Stimulated activated CD8-positive, alpha-beta memory T cell treated with anti-CD3 and anti-CD28 coated beads, Interleukin-7, amount 100 ng/mL, for 24 hours (primary cell): ENCODE data around the gene ATP9B.

Experiments used
- DNase-seq: peaks from one replicate; pipeline ENCODE4 v3.0.0-alpha.2; 2020; ENCODE audit warnings: low read depth

The ATP9B gene

GRCh38 chr18:79329786-79330185 is 260.6 kb downstream of the ATP9B start:
- no peak for DNase-seq

GRCh38 chr18:79332646-79333045 is 263.5 kb downstream of the ATP9B start:
- DNase-seq: no peak

- DNase-seq: no peak
These were observed 263.9 kb downstream of the ATP9B start for GRCh38 chr18:79333046-79333445.

- no peak for DNase-seq
These were observed 265.5 kb downstream of the ATP9B start for GRCh38 chr18:79334496-79335233.

DNA sequence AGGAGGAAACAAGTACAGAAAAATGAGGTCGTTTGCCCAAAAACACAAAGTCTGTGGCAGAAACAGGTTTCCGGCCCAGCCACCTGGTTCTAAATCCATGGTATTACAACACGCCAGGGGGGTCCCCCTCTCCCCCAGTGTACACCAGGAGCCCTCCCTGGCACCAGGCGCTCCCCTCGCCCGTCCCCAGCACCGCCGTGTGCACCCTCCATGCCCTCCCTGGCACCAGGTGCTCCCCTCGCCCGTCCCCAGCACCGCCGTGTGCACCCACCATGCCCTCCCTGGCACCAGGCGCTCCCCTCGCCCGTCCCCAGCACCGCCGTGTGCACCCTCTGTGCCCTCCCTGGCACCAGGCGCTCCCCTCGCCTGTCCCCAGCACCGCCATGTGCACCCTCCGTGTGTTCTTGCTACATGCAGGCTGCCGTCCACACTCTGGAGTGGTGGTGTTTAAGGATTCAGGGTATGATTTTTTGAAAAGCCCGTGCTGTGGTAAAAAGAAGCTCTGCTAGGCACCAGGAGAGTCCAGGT is 266.7 kb downstream of the ATP9B start:
- no peak for DNase-seq

- DNase-seq: no peak
These were observed 267.5 kb downstream of the ATP9B start for GRCh38 chr18:79336556-79337142.

DNA sequence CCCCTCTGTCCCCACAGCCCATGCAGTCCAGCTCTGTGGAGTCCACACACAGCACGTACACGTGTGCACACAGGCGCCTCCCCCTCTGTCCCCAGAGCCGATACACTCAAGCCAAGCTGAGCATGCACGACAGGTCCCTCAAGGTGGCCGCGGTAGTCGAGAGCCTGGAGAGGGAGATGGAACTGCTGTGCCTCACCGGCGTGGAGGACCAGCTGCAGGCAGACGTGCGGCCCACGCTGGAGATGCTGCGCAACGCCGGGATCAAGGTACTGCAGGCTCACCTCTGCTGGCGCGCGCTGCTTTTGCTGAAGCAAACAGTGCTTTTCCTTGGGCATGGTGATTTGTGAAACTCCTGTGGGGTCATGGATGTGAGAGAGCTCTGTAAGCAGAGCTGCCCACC is 268.0 kb downstream of the ATP9B start:
- DNase-seq: no peak

GRCh38 chr18:79337620-79338019 is 268.4 kb downstream of the ATP9B start:
- no peak for DNase-seq

GRCh38 chr18:79339094-79339908 is 270.1 kb downstream of the ATP9B start:
- no peak for DNase-seq

DNA sequence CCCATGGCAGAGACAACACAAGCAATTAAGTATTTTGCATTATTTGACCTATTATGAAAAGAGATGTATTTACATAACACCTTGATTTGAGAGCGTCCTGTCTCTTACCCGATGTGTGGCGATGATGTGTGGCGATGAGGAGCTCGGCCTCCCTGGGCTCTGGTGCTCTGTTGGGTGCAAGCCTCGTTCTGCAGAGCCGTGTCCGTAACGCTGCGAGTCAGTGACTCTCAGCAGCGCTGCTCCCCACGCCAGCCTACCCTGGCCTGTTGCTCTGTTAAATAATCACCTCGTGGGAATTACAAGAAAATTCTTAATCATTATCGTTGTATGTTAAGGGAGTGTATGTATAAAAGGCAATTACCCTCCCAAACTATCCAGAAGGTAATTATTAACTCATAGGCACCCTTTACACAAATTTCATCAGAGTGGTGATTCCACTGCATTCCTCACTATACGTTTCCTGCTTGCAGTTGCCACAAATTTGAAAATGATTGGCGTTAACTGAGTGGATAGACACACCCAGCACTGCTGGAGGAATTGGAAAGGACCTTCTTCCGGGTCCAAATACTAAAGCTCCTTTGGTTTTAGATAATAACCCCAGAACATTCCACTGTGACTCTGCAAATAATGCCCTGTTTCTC is 274.5 kb downstream of the ATP9B start:
- DNase-seq: no peak

- DNase-seq: no peak
These were observed 275.0 kb downstream of the ATP9B start for GRCh38 chr18:79344208-79344581.

- DNase-seq: no peak
These were observed 276.2 kb downstream of the ATP9B start for GRCh38 chr18:79345366-79345765.

GRCh38 chr18:79345981-79346380 is 276.8 kb downstream of the ATP9B start:
- no peak for DNase-seq

GRCh38 chr18:79348066-79348465 is 278.9 kb downstream of the ATP9B start:
- DNase-seq: no peak

- no peak for DNase-seq
These were observed 283.2 kb downstream of the ATP9B start for GRCh38 chr18:79352432-79352831.

DNA sequence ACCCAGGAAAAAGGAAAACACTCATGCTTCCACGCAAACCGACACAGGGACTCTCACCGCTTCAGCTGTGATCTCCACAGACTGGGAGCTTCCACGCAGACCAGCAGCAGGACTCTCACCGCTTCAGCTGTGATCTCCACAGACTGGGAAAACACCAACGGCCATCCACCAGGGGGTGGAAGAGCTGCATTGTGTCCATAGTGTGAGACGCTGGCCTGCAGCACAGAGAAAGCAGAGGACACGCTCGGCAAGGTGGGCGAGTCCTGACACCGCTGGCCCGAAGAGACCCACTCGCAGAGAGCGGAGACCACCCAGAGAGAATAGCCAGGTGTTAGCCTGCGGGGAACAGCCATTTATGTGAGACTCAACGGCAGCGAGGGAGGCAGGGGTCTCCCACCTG is 284.1 kb downstream of the ATP9B start:
- no peak for DNase-seq

DNA sequence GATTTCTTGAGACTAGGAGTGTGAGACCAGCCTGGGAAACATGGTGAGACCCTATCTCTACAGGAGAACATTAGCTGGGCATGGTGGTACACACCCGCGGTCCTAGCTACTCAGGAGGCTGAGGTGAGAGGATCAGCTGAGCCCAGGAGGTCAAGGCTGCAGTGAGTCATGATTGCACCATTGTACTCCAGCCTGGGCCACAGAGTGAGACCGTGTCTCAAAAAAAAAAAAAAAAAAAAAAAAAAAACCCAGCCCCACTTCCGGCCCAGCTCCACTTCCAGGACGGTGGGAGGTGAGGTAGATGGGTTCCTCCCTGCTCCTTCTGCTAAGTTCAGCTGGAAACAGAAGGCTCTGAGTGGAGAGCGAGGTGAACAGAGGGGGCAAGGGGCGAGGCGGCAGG is 285.2 kb downstream of the ATP9B start:
- no peak for DNase-seq

GRCh38 chr18:79355433-79356335 is 286.5 kb downstream of the ATP9B start:
- DNase-seq: no peak

GRCh38 chr18:79356435-79356834 is 287.2 kb downstream of the ATP9B start:
- DNase-seq: no peak

DNA sequence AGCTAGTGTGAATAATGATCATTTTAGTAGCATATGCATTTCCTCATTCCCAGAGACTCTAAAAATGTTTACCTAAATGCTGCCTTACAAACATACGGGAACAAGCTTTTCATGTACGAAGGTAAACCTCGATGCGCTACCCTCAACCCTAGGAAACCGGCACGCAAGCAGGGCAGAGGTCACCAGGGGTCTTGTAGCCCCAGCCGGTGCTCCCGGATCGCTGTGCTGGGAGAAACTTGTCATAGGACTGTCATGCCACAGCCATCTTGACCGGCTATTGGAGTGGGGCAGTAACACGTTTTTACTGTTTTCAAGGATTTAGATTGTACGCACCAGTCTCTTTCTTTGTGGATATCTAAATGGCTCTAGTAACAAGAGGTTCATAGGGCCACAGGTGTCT is 291.7 kb downstream of the ATP9B start:
- no peak for DNase-seq

- no peak for DNase-seq
These were observed 292.8 kb downstream of the ATP9B start for GRCh38 chr18:79361766-79362522.
